Motor neuron (in vitro differentiated cells): ENCODE measurements around the gene SLBP. TPM values are rescaled to one million over a fixed set of nuclear protein-coding genes. Genes with fewer than 3 reads are reported as not detected.

ENCODE experiments used
- ATAC-seq, 8 experiments: fragments of 200-7000 bp; cut with Tn5 transposase; replicated peaks in 6 of 8; 2 replicates each; pipeline ENCODE4 v1.8.0; 2021; ENCODE audit warnings: mild to moderate bottlenecking in 8 of 8, moderate library complexity in 8 of 8
- H3K27ac ChIP-seq, 2 donors: fragments of 250-450 bp; sonication (Bioruptor Pico); 2 replicates each; pipeline ENCODE4 v1.9.0; 2021; ENCODE audit warnings: antibody characterized with exemption in 2 of 2, mild to moderate bottlenecking in 2 of 2, moderate library complexity in 1 of 2
- H3K4me1 ChIP-seq, 2 donors: fragments of 250-450 bp; sonication (Bioruptor Pico); replicated peaks in 1 of 2; 2 replicates each; pipeline ENCODE4 v1.6.1; 2021; ENCODE audit warnings: antibody characterized with exemption in 2 of 2, mild to moderate bottlenecking in 2 of 2, moderate library complexity in 1 of 2
- H3K4me3 ChIP-seq, 5 donors: fragments of 250-450 bp; sonication (Bioruptor Pico); 2 replicates each; pipeline ENCODE4 v1.9.0; 2021; ENCODE audit warnings: antibody characterized with exemption in 5 of 5, mild to moderate bottlenecking in 5 of 5, moderate library complexity in 4 of 5
- WGBS, 10 experiments: fragments of 450-650 bp; shearing (Covaris generic); methylation state at CpG; one replicate each; pipeline ENCODE4 v1.0.0; 2022; 5-methylcytosine and 5-hydroxymethylcytosine counted together
- in situ Hi-C, 9 experiments: fragments of 400-800 bp; cut with MboI; loops; one replicate each; pipeline ENCODE4 v1.15.0; 2021; ENCODE audit warnings: low sequenced_read_pairs in 9 of 9, low pct_unique_long_range_greater_than_20kb in 2 of 9; ENCODE audit not compliant: unreplicated experiment in 9 of 9
- total RNA-seq, 8 experiments: library from RNA; unstranded; fragments of 300-600 nt; gene quantifications; 2 replicates each; pipeline versions ENCODE4 v1.2.3 to v1.2.4, GENCODE V29; 2022

SLBP gene
- total RNA-seq, 8 experiments from 2014 or later = 33.9 to 88.1 (median 44.2) TPM

DNA sequence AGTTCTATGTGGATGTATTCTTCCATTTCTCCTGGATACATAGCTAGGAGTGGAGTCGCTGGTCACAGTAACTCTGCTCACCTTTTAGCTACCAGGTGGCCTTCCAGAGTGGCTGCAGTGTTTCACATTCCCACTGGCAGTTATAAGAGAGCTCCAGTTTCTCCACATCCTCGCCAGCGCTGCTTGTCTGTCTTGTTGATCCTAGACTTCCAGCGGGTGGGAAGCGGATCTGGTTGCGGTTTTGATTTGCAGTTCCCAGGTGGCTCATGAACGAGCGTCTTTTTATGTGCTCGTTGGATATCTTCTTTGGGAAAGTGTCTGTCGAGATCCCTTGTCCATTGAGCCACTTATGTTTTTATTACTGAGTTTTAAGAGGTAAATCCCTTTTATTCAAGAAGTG is 20.8 kb upstream of the SLBP start:
- Histone ChIP-seq H3K4me1 (no peaks in the 10 kb centered on the region), H3K27ac (no peak overlapping the region), H3K4me3 (no peak overlapping the region)
- ATAC-seq = no peak
- 79 to 100% (median 95%) methylated on average over 1 to 9 of the region's 10 CpGs; no CpG with 5 or more reads in 1 of the 10 experiments for WGBS, 10 experiments
- in situ Hi-C loops = loop anchor here in 1 of 9 experiments (25.0 kb wide), 1 partner anchor 371 kb away; no protein-coding TSS in a partner anchor

GRCh38 chr4:1731180-1731579 is 19.1 kb upstream of the SLBP start:
- no peak overlapping the region for H3K27ac ChIP-seq
- 87 to 100% (median 100%) methylated on average over 1 to 5 of the region's 10 CpGs; no CpG with 5 or more reads in 7 of the 10 experiments for WGBS, 10 experiments
- no peak overlapping the region for H3K4me3 ChIP-seq
- H3K4me1 ChIP-seq = peaks cover 0 to 3% of the 10 kb centered on the region in 2 donors
- in situ Hi-C loops = loop anchor here in 1 of 9 experiments (25.0 kb wide), 1 partner anchor 369 kb away; no protein-coding TSS in a partner anchor
- ATAC-seq = no peak

- WGBS, 10 experiments = 0 to 100% (median 100%) methylated on average over 1 to 2 of the region's 16 CpGs; no CpG with 5 or more reads in 6 of the 10 experiments
- Histone ChIP-seq H3K27ac (no peak overlapping the region), H3K4me1 (peaks cover 0 to 3% of the 10 kb centered on the region in 2 donors), H3K4me3 (no peak overlapping the region)
- no peak for ATAC-seq
- in situ Hi-C loops = loop anchor here in 1 of 9 experiments (25.0 kb wide), 1 partner anchor 368 kb away; no protein-coding TSS in a partner anchor
These were observed 18.5 kb upstream of the SLBP start for GRCh38 chr4:1730532-1731135.

- Histone ChIP-seq H3K27ac (no peak overlapping the region), H3K4me1 (peaks cover 0 to 3% of the 10 kb centered on the region in 2 donors), H3K4me3 (no peak overlapping the region)
- in situ Hi-C loops = loop anchor here in 1 of 9 experiments (25.0 kb wide), 1 partner anchor 366 kb away; no protein-coding TSS in a partner anchor
- ATAC-seq = no peak
- 80 to 100% (median 91%) methylated on average over 1 to 10 of the region's 31 CpGs; no CpG with 5 or more reads in 3 of the 10 experiments for WGBS, 10 experiments
These were observed 16.2 kb upstream of the SLBP start for GRCh38 chr4:1728061-1728980.

DNA sequence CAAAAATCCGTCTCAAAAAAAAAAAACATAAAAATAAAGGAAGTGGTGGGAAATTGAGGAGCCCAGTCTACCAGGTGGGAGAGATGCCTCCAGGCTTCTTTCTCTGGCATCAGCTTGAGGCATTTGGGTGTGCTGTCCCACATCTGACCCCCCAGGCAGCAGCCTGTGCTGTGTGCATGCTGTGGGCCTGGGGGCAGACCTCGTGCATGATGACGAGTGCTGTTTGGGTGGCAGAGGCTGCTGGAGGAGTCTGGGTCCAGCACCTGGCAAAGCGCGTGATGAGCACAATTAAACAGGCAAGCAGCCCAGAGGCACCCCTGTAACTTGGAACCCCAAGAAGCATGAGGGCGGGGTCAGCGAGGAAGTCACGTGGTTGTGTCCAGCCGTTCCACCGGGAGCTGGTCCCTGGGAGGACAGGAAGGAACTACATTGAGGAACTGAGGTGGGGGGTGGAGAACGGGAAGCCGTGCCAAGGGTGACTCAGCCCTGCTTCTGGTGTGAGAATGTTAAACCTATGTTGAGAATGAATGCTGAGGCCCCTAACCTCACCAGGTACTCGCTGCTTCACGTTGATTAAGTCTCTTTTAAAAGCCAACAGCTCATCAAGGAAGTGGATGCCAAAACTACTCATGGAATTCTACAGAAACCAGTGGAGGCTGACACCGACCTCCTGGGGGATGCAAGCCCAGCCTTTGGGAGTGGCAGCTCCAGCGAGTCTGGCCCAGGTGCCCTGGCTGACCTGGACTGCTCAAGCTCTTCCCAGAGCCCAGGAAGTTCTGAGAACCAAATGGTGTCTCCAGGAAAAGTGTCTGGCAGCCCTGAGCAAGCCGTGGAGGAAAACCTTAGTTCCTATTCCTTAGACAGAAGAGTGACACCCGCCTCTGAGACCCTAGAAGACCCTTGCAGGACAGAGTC is 15.3 kb upstream of the SLBP start:
- peak in 2 of 8 experiments; percentile 58 to 64 for ATAC-seq
- Histone ChIP-seq H3K27ac (no peak overlapping the region), H3K4me1 (peaks cover 0 to 6% of the 10 kb centered on the region in 2 donors), H3K4me3 (no peak overlapping the region)
- 33 to 100% (median 92%) methylated on average over 1 to 6 of the region's 18 CpGs; no CpG with 5 or more reads in 4 of the 10 experiments for WGBS, 10 experiments
- in situ Hi-C loops = loop anchor here in 1 of 9 experiments (25.0 kb wide), 1 partner anchor 365 kb away; no protein-coding TSS in a partner anchor

- Histone ChIP-seq H3K4me1 (peaks cover 0 to 11% of the 10 kb centered on the region in 2 donors), H3K27ac (no peak overlapping the region), H3K4me3 (no peak overlapping the region)
- in situ Hi-C loops = loop anchor here in 1 of 9 experiments (25.0 kb wide), 1 partner anchor 364 kb away; no protein-coding TSS in a partner anchor
- 0 to 88% (median 62%) methylated on average over 1 to 10 of the region's 17 CpGs; no CpG with 5 or more reads in 2 of the 10 experiments for WGBS, 10 experiments
- ATAC-seq = peak; percentile 40 to 76 (median 67)
These were observed 14.2 kb upstream of the SLBP start for GRCh38 chr4:1726146-1726934.

- ATAC-seq = no peak
- Histone ChIP-seq H3K27ac (no peak overlapping the region), H3K4me3 (no peak overlapping the region), H3K4me1 (peaks cover 0 to 11% of the 10 kb centered on the region in 2 donors)
- in situ Hi-C loops = loop anchor here in 1 of 9 experiments (25.0 kb wide), 1 partner anchor 363 kb away; no protein-coding TSS in a partner anchor
- WGBS, 10 experiments = 60 to 100% (median 88%) methylated on average over 1 to 4 of the region's 10 CpGs; no CpG with 5 or more reads in 6 of the 10 experiments
These were observed 13.4 kb upstream of the SLBP start for GRCh38 chr4:1725521-1725920.

DNA sequence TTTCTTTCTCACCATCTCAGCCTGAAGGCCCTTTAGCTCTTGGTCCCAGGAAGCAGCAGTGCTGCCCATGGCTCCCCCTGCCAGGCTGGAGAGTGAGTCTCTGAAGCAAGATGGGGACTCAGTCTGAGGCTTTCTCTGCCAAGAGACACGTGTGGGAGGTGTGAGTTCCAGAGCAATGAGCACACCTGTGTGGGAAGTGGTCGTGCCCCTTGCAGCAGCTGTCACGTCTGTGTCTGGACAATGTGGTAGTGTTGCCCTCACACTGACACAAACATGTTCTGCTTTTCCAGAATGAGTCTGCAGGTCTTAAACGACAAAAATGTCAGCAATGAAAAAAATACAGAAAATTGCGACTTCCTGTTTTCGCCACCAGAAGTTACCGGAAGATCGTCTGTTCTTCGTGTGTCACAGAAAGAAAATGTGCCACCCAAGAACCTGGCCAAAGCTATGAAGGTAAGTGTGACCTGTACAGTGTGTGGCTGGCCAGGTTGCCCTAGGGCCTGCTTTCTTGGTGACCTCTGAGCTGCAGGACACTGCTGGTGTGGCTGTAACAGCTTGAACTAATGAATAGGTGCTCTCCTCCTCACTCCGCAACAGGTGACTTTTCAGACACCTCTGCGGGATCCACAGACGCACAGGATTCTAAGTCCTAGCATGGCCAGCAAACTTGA is 11.1 kb upstream of the SLBP start:
- no peak for ATAC-seq
- Histone ChIP-seq H3K4me1 (peaks cover 8 to 20% of the 10 kb centered on the region in 2 donors), H3K4me3 (no peak overlapping the region), H3K27ac (no peak overlapping the region)
- in situ Hi-C loops = no loop called here
- 70 to 100% (median 93%) methylated on average over 3 to 7 of the region's 12 CpGs; no CpG with 5 or more reads in 4 of the 10 experiments for WGBS, 10 experiments

GRCh38 chr4:1722551-1723118 is 10.5 kb upstream of the SLBP start:
- H3K4me3 ChIP-seq = peak overlapping the region in 1 of 5 donors; percentile 84
- peaks cover 8 to 20% of the 10 kb centered on the region in 2 donors for H3K4me1 ChIP-seq
- in situ Hi-C loops = no loop called here
- H3K27ac ChIP-seq = no peak overlapping the region
- ATAC-seq = no peak
- WGBS, 10 experiments = 20 to 80% (median 32%) methylated on average over 2 to 9 of the region's 18 CpGs; no CpG with 5 or more reads in 4 of the 10 experiments

DNA sequence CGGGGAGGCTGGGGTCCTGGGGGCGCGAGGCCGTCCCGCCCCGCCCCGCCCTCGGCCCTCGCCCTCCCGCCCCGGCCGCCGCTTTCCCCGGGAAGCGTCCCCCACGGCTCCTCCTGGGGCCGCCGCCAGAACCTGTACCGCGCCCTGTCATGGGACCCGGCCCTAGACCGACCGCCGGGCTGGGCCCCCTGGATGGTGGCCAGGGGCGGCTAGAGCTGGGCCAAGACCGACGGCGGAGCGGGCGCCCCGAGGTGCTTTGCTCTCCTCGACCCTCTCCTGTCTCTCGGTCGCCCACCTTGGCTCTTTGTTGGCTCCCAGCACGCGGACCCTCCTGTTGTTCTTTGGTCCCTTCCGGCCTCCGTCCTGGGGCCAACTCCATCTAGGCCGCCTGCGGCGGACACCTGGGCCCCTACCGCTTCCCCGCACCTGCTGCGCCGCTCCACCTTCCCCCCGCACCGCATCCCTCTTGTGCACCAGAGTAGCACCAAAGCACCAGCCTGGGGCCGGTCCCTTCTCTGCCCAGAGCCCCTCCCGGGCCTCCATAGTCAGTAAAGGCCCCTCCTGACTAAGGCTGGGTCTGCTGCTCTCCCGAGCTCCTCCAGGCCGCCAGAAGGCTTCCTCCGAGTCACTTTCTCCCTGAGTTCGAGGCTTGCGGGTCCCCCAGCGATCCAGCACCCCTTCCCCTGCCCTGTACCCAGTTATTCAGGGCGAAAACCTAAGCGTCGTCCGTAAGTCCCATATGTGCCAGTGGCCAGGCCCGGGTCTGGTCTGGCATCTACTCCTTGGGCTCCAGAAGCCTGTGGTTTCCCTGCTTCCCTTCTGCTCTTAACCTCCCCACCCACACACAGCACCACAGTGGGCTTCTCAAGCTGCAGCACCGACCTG is 9.8 kb upstream of the SLBP start:
- 0% methylated on average over 2 to 6 of the region's 61 CpGs; no CpG with 5 or more reads in 7 of the 10 experiments for WGBS, 10 experiments
- Histone ChIP-seq H3K4me1 (peaks cover 8 to 20% of the 10 kb centered on the region in 2 donors), H3K4me3 (peak overlapping the region; percentile 54 to 84 (median 64)), H3K27ac (peak overlapping the region in 1 of 2 donors; percentile 42)
- peak in 3 of 8 experiments; percentile 0 to 8 (median 5) for ATAC-seq
- in situ Hi-C loops = no loop called here
